ENCODE results near the gene PITPNC1. TPM values are rescaled to one million over a fixed set of nuclear protein-coding genes. Genes with fewer than 3 reads are reported as not detected.
"Not testable (repeated sequence)": the region's sequence is repeated elsewhere in the genome, so short reads cannot be mapped to it uniquely, and the experiment has no call there.

PITPNC1 gene
- total RNA-seq, 1 experiment from 2014 or later: 10.4 TPM

- no peak for DNase-seq (ENCODE audit: low read depth)
Measured at GRCh38 chr17:67459985-67460384, 82.9 kb downstream of the PITPNC1 start.

DNA sequence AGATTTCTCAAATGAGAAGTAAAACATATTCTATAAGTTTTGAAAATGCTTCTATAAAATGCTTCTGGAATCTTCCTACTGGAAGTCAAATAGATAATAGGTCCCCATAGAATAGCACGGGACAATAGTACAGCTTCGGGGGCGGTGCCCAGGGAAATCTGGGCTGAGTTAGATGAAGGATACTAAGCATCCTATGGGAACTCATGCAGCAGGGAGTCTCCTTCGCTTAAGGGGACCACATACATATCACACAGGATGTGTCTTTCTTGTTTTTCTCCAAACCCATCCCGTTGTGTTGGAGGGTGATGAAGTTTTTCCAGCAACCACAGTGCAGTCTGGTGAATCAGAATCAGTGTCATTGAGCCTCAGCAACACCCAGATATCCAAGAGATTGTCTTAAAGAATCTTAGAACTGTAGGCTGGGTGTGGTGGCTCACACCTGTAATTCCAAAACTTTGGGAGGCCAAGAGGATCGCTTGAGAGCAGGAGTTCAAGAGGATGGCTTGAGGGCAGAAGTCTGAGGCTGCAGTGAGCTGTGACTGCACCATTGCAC is 84.2 kb downstream of the PITPNC1 start:
- no peak for DNase-seq (ENCODE audit: low read depth)

DNA sequence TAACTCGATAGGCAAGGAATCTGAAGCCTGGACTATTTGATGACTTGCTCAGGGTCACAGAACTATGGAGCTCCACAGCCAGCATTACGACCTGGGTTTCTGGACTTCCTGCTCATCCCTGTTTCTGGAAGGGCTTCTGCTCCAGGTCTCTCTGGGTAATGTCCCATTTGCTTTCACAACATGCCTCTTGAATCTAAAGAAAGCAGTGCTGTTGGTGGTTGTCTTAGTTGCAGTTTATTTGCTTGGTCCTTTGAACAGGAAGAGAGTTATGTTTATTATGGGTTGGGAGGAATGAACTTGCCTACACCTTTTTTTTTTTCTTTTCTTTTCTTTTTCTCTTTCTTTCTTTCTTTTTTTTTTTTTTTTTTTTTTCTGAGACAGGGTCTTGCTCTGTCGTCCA is 84.8 kb downstream of the PITPNC1 start:
- DNase-seq (ENCODE audit: low read depth): no peak

GRCh38 chr17:67466251-67466796 is 89.2 kb downstream of the PITPNC1 start:
- no peak for DNase-seq (ENCODE audit: low read depth)

GRCh38 chr17:67467500-67468455 is 90.7 kb downstream of the PITPNC1 start:
- peak; percentile 89 for DNase-seq (ENCODE audit: low read depth)

DNA sequence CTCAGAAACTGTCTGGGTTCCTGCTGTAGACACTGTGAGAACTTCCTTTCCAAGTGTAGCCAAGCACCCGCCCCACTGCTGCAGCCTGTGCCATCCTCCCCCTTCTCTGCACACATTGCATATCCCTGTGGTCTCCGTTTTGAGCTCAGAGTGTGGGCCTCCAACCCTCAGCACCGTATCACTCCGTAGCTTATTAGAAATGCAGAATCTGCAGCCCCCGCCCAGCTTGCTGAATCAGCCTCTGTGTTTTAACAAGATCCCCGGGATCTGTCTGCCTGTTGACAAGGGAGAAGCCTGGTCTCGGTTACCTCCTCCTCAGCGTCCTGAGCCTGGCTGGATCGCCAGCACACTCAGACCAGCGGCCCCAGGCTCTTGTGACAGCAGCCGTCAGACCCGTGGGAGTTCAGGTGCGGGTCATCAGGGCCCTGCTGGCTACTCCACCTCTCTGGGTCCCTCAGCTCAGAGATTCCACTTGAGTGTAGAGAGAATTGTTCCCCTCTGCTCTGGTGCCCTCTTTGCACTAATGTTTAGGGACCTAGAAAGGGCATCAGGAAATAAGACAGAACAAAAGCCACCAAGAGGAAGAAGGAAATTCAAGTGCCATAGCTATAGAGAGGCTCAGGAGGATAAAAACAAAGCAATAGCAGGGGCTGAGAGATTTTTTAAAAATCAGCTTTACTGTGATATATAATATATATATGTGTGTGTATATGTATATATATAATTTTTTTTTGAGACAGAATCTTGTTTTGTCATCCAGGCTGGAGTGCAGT is 92.3 kb downstream of the PITPNC1 start:
- no peak for DNase-seq (ENCODE audit: low read depth)

DNA sequence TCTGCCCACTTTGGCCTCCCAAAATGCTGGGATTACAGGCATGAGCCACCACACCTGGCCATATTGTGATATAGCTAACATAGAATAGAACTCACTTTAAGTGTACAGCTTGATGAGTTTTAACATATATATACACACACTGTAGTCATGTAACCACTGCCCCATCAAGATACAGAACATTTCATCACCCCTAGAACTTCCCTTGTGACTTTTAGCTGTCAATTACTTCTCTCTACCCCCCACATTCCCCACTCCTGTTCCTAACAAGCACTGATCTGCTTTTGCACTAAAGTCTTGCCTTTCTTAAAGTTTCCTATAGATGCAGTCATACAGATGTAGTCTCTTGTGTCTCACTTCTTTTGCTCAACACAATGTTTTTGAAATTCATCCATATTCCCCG is 93.1 kb downstream of the PITPNC1 start:
- no peak for DNase-seq (ENCODE audit: low read depth)

GRCh38 chr17:67471118-67471517 is 94.0 kb downstream of the PITPNC1 start:
- DNase-seq (ENCODE audit: low read depth): no peak

- peak; percentile 33 for DNase-seq (ENCODE audit: low read depth)
Measured at GRCh38 chr17:67472606-67473005, 95.5 kb downstream of the PITPNC1 start.

DNA sequence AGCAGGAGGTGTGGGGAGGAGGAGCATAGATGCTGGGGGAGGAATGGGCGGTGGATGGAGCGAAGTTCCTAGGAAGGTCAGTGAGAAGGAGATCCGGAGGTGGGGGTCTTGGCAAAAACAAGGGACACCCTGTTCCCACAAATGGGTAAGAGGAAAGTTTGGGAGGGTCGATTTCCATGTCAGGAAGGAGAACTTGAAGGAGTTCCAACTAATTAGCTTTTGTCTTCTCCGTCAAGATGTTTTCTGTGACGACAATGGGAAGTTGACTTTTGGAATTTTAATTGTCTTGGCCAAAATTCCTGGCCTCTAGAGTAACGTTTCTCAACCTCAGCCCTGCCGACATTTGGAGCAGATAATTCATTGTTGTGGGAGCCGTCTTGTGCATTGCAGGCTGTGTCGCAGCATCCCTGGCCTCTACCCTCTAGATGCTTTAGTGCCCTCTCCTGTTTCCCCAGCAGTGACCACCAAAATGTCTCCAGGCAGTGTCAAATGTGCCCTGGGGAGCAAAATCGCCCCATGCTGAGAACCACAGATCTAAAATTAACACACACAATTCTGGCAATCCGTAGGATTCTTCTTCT is 97.1 kb downstream of the PITPNC1 start:
- DNase-seq (ENCODE audit: low read depth): peak; percentile 54

DNA sequence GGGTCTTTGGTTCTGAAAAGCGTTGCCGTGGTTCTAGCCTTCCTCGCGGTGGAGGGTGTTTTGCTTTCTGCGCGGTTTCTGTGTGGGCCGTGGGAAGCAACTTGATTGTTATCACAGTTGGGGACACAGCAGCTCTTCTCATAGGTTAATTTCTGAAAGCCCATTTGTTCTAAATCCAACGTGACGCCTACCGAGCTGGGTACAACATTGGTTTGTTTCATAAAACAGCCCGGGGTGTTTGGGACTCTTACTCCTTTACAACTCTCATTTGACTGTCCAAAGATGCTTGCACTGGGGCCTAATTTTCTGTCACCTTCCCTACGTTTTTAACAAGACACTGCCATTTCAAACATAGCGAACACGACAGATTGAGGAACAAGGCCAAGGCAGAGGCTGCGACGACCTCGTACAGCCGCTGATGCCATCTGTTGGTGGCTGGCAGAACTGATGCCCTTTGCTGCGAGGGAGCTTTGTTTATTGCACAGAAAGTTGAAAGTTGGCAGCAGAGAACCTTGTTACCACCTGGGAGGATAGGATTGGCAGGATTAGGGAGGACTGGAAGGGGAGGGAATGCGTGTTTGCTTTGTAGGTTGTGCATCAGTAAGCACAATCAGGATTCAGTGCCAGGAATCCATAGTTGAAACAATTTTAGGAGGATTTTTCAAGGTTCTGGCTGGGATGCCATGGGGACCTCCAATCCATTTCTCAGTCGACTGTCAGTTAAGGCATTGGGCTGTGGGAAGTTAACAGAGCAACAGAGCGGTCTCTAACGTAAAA is 98.3 kb downstream of the PITPNC1 start:
- DNase-seq (ENCODE audit: low read depth): peak; percentile 66

GRCh38 chr17:67476787-67477335 is 99.8 kb downstream of the PITPNC1 start:
- DNase-seq (ENCODE audit: low read depth): no peak

GRCh38 chr17:67477687-67478086 is 100.6 kb downstream of the PITPNC1 start:
- peak; percentile 77 for DNase-seq (ENCODE audit: low read depth)

- no peak for DNase-seq (ENCODE audit: low read depth)
Measured at GRCh38 chr17:67478401-67479041, 101.4 kb downstream of the PITPNC1 start.

DNA sequence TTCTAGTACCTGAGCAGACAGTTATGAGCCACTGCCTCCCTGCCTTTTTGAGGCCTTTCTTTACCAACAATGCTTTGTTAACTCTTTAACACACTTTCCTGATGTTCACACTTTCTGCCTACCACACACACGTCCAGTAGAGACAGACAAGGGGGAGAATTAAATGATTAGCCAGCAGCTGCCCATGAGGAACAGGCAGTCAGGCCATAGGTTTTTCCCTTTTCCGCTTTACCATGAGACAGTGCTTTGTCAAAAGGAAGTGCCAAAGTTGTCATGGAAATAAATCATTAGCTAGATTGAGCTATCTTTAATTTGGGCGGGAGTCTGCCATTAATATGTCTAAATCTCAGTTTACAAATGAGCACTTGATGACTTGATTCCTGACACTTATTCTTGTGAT is 102.1 kb downstream of the PITPNC1 start:
- no peak for DNase-seq (ENCODE audit: low read depth)

DNA sequence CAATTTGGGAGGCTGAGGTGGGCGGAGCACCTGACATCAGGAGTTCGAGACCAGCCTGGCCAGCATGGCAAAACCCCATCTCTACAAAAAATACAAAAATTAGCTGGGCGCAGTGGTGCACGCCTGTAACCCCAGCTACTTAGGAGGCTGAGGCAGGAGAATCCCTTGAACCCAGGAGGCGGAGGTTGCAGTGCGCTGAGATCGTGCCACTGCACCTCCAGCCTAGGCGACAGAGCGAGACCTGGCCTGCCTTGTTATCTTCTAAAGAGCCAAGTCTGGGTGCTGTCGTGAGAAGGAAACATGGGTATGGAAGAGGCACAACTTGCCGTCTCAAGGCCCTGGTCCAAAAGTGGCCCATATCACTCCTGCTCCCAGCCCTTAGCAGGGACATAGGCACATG is 103.9 kb downstream of the PITPNC1 start:
- DNase-seq (ENCODE audit: low read depth): not testable (repeated sequence)

DNA sequence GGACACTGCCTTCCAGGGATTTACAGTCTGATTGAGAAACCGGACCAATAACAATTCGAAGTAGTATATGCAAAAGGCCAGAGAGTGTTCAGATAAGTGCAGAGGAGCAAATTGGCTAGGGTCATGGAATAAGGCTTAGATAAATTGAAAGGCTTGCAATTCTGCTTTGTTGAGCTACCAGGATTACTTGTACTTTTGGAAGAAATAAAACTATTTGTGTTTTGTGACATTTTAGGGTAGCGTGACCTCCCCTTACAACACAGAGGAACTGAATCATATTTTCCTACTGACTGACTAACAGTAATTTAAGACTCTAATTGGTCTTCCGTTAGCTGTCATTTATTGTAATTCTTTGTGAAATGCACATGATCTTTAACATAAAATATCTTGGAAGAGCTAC is 104.7 kb downstream of the PITPNC1 start:
- peak; percentile 81 for DNase-seq (ENCODE audit: low read depth)

GRCh38 chr17:67482764-67483163 is 105.7 kb downstream of the PITPNC1 start:
- no peak for DNase-seq (ENCODE audit: low read depth)

- DNase-seq (ENCODE audit: low read depth): no peak
Measured at GRCh38 chr17:67484261-67484660, 107.2 kb downstream of the PITPNC1 start.

- no peak for DNase-seq (ENCODE audit: low read depth)
Measured at GRCh38 chr17:67485666-67486065, 108.6 kb downstream of the PITPNC1 start.
